Measurements from ENCODE around the gene XPR1.
"Not testable (repeated sequence)": the region's sequence is repeated elsewhere in the genome, so short reads cannot be mapped to it uniquely, and the experiment has no call there.

Gene XPR1

DNA sequence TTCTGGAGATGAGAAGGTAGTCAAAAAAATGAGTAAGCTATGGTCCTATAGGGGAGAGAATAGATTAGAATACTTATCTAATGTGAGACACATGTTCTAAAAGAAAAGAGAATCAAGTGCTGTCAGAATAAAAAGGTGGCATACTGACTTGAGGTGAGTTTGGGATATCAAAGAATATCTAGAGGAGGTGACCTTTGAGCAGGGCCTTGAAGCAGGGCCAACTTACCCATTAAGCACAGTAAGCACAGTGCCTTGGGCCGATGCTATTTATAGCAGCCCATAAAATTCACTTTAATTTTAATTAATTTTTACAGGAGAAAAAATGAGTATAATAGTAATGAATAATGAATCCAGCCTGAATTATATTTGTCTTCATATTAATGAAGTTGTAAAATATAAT, 92.2 kb downstream of the XPR1 start:
- DNase-seq, result no peak

DNA sequence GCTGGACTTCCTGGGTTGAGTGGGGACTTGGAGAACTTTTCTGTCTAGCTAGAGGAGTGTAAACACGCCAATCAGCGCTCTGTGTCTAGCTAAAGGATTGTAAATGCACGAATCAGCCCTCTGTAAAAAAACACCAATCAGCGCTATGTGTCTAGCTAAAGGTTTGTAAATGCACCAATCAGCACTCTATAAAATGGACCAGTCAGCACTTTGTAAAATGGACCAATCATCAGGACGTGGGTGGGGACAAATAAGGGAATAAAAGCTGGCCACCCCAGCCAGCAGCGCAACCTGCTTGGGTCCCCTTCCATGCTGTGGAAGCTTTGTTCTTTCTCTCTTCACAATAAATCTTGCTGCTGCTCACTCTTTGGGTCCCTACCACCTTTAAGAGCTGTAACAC, 94.2 kb downstream of the XPR1 start:
- DNase-seq, result not testable (repeated sequence)

DNA sequence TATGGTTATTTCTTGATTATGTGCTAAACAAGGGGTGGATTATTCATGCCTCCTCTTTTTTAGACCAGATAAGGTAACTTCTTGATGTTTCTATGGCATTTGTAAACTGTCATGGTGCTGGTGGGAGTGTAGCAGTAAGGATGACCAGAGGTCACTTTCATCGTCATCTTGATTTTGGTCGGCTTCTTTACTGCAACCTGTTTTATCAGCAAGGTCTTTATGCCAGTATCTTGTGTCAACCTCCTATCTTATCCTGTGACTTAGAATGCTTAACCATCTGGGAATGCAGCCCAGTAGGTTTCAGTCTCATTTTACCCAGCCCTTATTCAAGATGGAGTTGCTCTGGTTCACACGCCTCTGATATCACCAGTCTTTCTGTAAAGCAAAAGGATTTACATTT, 95.9 kb downstream of the XPR1 start:
- DNase-seq, result not testable (repeated sequence)

DNA sequence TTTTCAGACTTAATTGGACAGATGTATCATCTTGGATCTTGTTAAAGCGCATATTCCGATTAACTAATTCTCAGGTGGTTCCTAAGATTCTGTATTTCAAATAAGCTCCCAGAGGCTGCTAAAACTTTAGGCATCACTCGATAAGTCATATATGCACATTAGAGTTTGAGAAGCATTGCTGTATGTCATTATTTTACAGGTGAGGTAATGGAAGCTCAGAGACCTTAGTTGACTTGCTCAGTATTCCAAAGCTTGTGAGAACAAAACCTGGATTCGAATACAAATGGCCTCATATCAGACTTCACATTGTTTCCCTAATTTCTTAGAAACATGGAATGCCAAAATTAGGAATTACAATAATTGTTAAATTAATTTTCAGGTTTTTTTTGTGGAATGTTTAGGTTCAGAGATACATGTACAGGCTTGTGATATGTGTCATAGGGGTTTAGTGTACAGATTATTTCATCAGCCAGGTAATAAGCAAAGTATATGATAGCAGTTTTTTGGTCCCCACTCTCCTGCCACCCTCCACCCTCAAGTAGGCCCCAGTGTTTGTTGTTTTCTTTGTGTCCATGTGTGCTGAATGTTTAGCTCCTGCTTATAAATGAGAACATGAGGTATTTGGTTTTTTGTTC, 96.8 kb downstream of the XPR1 start:
- DNase-seq, result no peak

DNA sequence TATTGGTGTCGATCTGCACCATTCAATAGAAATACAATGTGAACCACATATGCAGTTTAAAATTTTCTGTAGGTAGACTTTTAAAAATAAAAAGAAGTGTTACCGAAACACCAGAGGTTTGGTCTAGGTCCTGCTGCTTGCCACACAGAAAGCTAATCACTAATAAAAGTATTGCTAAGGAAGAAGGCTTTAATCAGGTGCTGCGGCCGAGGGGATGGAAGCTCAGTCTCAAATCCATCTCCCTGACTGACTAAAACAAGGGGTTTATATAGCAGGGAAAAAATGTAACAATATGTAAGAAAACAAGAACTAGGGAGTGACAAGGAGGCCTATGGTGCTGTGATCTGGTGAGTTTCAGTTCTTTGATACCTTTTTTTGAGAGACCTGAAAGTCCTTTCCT, 99.3 kb downstream of the XPR1 start:
- no peak for DNase-seq

DNA sequence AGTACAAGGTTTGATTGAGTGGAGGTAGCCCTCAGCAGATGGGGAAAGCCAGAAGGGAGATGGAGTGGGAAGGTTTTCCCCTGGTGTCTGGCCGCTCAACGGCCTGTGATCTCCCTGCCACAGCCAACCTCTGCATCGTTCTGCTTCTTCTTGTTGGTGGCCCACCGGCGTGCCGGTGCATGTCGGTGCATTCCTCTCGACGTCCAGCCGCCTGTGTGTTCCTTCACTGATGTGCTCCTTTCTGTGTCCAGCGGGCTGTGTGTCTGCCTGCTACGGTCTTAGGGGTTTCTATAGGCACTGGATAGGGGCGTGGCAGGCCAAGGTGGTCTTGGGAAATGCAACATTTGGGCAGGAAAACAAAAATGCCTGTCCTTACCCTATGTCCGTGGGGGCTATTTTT, 101.0 kb downstream of the XPR1 start:
- DNase-seq, result no peak

DNA sequence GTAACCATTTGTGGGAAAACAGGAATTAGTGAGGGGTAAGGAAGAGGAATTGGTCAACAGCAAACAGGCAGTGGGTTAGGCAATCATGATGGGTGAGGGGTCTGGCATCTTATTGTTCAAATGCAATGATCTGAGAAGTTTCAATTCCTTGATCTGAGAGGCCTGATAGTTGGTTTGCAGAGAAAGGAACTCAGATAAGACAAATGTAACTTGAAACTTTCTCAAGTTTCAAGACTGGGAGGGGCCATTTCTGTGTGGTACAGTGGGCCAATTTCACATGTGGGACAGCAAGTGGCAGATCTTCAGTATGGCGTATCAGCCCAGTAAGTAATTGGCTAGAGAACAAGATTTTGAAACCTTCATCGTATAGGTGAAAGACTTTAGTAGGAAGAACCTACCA, 102.5 kb downstream of the XPR1 start:
- DNase-seq, result no peak

DNA sequence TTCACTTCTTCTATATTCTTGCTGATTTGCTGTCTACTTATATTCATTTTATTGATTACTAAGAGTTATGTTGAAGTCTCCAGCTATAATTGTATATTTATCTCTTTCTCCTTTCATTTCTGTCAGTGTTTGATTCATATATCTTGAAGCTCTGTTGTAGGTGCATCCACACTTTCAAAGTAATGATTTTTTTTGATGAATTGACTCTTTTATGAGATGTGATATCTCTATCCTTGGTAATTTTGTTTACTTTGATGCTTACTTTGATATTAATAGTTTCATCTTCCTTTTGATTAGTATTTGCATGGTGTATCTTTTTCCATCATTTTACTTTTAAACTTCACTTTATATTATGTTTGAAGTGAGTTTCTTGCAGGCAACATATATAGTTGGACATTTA, 110.8 kb downstream of the XPR1 start:
- DNase-seq, result no peak

DNA sequence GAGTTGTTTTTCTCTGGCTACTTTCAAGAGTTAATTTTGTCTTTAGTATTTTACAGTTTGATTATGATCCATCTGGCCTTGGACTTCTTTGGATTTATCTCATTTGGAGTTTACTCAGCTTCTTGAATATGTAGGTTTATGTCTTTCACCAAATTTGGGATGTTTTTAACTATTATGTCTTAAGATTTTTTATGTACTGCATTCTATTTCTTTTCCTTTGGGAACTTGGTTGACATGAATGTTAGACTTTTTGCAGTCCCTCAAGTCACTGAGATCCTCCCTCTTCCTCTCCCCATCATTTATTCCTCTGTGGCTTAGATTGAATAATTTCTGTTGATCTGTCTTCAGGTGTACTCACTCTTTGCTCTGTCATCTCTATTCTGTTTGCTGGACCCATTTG, 112.0 kb downstream of the XPR1 start:
- DNase-seq, result no peak

DNA sequence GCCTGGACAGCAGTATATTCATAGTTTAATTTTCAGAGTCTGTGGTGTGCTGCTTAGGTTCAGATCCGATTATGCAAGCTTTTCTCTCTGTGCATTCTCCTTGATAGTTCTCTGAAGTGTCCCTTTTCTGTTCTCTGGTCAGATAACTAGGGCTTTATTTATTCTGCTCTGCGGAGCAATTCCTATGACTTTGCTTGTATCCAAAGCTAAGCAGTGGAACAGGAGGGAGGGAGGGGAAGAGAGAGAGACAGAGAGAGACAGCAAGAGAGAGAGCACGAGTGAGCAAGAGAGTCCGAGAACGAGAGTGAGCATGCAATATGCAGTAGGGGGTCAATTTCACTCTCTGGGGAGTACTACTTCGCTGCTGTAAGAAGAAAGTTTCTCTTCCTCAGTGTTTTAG, 113.3 kb downstream of the XPR1 start:
- DNase-seq, result no peak

DNA sequence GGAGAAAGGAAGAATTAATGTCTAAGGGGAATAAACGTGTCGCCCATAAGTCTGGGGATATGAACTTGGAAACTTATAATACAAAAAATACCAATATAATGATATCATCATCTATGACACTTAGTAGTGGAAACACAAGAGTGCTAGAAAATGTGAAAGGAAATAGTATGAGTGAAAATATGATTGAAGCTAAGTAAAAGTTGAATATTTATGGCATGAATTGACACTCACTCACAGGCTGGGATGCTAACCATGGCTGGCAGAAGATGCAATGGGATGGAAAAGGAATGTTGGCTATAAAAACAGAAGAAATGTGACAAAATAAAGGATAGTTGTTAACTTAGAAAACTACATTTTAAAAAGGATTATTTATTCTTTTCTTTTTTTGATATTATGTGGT, 120.1 kb downstream of the XPR1 start:
- DNase-seq, result no peak

DNA sequence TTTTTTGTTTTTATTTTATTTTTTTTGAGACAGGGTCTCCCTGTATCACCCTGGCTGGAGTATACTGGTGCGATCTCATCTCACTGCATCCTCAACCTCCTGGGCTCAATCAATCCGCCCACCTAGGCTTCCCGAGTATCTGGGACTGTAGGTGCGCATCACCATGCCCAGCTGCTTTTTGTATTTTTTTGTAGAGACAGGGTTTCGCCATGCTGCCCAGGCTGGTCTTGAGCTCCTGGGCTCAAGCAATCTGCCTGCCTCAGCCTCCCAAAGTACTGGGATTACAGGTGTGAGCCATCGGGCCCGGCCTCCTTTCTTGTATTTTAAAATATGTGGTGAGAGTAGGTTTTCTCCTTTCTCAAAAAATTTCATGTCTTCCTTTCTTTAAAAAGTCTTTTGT, 122.6 kb downstream of the XPR1 start:
- no peak for DNase-seq

DNA sequence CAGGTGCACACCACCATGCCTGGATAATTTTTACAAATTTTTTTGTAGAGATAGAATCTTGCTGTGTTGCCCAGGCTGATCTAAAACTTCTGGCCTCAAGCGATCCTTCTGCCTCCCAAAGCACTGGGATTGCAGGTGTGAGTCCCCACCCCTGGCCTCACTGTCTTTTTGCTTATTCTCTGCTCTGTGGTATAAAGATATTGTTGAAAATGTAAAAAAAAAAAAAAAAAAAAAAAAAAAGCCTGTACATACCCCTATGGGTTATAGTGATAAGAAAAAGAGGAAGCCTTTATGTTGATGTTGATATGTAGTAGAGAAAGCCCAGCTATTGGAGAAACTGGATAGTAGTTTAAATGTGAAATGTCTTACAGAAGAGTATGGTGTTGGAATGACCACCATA, 125.8 kb downstream of the XPR1 start:
- no peak for DNase-seq

DNA sequence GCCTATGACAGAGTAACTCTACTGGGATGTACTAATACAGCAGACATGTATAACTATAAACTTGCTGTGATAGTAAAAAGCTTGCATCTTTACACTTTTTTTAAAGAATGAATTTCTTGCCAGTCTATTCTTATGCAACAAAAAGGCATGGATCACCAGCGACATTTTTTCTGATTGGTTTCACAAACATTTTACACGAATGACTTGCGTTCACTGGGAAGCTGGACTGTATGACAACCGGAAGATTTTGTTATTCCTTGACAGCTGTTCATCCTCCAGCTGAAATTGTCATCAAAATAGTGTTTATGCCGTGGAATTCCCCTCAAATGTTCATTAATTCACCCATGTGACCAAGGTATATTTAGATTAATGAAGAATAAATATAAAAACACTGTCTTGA, 131.0 kb downstream of the XPR1 start:
- no peak for DNase-seq

DNA sequence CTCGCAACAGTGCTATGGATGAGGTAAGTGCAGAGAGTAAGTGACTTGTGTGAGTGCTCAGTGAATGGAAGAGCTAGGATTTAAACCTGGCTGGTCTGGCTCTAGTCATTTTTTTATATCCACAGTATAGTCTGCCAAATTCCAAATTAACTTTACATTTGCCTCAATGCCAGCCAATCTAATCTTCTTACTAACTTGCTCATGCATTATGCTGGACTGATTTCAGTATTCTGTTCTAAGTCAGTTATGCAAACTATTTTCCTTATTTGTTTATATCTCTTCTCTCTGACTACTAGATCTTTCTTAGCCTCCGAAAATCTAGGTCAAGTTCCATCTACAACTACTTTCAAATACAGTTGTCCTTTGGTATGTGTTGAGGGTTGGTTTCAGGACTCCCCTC, 133.3 kb downstream of the XPR1 start:
- DNase-seq, result no peak

DNA sequence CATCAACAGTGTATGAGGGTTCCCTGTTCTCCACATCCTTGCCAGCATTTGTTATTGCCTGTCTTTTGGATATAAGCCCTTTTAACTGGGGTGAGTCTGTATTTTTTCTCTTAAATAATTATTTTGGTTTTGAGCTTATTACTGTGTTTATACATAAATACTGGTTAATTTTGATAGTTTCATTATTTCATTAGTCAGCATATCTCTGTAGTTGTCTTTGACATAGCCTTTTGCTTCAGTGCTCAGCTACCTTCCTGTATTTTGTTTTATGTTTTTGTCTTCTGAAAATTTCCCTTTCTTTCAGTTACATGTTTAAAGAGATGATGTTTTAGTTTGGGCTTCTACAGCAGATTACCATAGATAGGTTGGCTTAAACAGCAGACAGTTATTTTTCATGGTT, 138.1 kb downstream of the XPR1 start:
- no peak for DNase-seq

DNA sequence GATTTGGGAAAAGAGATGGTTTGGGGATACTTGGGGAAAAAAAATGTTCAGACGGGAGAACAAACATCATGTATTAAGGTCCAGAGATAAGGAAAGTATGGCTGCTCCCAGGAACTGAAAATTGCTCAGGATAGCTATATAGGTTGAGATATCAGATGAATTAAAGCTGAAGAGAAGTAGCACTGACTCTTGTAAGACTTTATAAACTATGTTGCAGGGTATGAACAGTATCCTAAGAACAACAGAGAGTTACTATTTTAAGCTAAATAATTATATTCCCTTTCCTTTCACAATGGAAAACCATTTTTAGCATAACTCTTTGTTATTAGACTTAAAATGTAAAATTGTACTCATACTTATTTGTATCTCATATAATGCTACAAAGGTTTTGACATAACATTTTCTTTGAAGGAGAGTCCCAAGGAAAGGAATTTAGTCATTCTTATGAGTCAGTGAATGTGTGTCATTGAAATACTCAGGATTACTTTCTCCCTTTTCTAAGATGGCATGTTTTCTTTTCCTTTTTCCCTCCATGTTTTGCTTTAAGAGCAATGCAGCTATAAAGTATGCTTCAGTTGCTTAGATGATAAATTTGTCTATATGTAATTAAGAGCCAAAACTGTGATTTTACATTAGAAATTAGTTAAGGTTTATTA, 141.5 kb downstream of the XPR1 start:
- DNase-seq, result no peak

DNA sequence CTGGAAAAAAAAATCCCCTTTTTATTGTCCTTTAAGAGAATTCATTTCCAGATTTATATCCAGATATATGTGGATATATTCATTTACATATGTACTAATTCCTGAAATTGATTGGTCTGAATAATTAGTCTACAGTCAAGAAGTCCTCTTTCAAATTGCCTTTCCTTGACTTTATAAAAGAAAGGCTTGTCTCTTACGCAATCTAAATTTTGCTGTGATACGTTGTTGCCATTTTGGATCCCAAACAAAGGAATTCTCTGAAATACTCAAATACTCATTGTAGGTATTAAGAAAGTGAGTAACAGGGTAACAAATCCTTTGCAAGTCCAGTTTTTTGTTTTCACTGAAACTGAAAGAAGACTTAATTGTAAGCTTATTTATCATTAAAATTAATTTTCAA, 144.0 kb downstream of the XPR1 start:
- DNase-seq, result no peak

DNA sequence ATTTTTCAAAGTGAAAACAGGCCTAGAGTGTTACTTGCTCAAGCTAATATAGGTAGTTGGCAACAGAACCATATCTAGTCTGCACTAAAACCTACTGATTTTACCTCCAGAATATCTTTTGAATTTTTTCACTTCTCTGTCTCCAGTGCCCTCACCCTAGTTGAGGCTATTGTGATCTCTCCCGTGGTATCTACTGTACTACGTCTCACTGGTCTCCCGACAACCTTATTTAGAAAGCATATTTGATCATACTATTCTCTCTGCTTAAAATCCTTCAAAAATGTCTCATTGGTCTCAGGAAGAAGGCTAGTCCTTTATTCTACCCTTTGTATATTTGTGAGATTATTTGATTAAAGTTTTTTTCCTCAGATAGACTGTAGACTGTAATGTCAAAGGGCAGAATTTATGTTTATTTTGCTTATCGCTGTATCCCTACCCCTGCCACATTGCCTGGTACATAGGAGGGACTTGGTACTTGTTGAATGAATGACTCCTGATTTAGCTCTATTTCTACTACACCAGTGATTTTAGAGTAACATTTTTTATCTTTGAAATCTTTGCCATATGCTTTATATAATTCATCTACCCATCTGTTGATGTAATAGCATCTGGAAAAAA, 145.4 kb downstream of the XPR1 start:
- no peak for DNase-seq

DNA sequence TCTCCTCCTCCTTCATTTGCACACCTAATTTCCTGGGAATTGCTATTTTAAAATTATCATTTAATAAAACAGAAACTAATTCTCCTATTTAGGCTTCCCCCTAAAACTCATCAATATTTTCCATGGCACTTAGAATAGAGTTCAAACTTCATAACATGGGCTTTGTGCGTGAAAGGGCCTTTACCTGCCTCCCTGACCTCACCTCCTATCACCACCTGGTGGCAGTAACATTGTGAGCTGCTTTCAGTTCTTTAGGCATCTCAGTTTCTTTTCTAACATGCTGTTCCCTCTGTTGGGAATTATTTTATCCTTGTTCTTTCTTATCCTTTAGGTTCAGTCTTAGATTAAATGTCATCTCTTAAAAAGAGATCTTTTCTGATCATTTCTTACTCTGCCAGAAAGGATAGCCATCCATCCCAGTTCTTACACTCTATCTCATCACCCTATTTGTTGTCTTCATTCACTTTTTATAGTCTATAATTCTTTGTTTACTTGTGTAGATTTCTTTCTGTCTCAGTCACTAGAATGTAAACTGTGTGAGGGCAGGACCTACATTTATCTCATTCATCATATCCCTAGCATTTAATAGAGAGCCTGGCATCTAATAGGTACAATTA, 147.1 kb downstream of the XPR1 start:
- no peak for DNase-seq

DNA sequence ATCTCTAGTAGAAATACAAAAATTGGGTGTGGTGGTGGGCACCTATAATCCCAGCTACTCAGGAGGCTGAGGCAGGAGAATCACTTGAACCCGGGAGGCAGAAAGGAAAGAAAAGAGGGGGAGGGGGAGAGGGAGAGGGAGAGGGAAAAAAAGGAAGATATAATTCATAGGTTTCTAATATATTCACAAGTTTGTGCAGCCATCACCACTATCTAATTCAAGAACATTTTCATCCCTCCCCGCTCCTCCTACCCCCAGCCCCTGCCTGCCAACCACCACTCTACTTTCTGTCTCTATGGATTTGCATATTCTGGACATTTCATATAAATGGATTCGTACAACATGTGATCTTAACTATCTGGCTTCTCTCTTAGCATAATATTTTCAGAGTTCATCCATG, 147.8 kb downstream of the XPR1 start:
- DNase-seq, result no peak

DNA sequence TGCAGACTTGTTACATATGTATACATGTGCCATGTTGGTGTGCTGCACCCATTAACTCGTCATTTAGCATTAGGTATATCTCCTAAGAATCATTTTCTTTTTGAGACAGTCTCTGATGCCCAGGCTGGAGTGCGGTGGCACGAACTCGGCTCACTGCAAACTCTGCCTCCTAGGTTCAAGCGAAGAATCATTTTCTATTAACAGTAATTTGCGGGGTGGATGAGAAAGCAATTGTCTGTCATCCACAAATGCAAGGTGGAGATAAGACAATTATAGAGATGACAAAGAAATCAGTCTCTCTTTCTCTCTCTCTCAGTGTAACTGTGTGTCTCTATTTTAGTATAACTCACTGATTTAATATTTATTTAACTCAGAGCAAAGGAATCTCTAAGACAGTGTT, 149.9 kb downstream of the XPR1 start:
- DNase-seq, result no peak

DNA sequence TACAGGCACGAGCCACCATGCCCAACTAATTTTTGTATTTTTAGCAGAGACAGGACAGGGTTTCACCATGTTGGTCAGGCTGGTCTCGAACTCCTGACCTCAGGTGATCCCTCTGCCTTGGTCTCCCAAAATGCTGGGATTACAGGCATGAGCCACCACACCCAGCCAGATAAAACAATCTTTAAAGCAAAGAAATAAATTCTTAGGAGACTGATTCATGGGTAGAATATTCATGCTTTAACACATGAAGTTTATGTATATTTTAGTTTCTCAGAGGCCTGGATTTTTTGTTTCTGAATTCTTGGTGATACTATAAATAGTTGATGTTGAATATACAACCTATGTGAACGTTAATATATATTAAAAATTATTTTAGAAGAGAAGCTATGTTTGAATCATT, 153.5 kb downstream of the XPR1 start:
- no peak for DNase-seq

DNA sequence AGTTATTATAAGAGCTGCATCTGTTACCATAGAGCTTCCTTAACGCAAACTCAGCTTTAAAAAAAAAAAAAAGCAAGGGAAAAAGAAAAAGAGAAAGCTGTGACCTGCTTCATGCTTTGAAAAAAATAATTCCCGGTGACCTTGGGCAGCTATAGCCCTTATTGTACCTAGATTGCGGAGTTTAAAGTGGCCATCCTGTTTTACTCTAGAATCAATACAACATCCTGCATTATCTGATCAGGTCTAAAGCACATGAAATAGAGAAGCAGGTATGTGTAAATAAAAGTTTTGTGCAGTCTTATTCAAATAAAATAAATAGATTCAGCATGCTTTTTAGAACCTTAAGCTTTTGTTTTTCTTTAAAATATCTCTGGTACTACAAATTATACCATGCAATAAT, 154.1 kb downstream of the XPR1 start:
- no peak for DNase-seq

Data from GF-D8 (cell line).